ENCODE results near the gene ROBO1.

DNA sequence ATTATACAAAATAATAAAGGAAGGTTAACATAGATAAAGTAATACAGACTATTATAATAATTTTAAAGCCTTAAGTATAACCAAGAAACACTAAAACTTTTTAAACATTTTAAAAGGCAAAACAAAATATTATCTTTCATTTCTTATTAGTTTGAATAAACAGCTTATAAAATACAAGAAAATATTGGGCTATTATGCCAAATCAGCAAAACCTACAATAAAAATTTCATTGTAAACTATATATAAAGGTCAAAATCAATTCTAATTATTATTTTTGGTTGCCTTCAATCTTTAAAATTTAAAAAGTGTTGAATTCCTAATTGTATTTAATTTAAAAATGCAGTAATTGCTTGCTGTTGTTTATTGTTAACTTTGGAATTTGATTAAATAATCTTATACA lies 430.0 kb downstream of the ROBO1 start:
- TF ChIP-seq, protein P1, sequence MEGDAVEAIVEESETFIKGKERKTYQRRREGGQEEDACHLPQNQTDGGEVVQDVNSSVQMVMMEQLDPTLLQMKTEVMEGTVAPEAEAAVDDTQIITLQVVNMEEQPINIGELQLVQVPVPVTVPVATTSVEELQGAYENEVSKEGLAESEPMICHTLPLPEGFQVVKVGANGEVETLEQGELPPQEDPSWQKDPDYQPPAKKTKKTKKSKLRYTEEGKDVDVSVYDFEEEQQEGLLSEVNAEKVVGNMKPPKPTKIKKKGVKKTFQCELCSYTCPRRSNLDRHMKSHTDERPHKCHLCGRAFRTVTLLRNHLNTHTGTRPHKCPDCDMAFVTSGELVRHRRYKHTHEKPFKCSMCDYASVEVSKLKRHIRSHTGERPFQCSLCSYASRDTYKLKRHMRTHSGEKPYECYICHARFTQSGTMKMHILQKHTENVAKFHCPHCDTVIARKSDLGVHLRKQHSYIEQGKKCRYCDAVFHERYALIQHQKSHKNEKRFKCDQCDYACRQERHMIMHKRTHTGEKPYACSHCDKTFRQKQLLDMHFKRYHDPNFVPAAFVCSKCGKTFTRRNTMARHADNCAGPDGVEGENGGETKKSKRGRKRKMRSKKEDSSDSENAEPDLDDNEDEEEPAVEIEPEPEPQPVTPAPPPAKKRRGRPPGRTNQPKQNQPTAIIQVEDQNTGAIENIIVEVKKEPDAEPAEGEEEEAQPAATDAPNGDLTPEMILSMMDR (IDR thresholded peaks at IDR 0.05; ENCODE audit: control extremely low read depth in 1 of 3, insufficient read depth in 1 of 3, low read depth in 1 of 3, low read length in 3 of 3): no peak
- TF ChIP-seq POLR2AphosphoS5 (IDR thresholded peaks at IDR 0.05; ENCODE audit: low read depth, low read length): no peak
- no peak for TF ChIP-seq TAF1 (IDR thresholded peaks at IDR 0.05; ENCODE audit: low read depth, low read length)
